GM15510 (cell line): ENCODE data around the gene BRD4.

ENCODE experiments used
- POLR2A ChIP-seq: IDR thresholded peaks from 3 replicates; pipeline ENCODE4 v1.6.1; 2011; ENCODE audit warnings: borderline replicate concordance; ENCODE audit not compliant: insufficient read length; ENCODE audit errors: extremely low read depth

BRD4 gene

DNA sequence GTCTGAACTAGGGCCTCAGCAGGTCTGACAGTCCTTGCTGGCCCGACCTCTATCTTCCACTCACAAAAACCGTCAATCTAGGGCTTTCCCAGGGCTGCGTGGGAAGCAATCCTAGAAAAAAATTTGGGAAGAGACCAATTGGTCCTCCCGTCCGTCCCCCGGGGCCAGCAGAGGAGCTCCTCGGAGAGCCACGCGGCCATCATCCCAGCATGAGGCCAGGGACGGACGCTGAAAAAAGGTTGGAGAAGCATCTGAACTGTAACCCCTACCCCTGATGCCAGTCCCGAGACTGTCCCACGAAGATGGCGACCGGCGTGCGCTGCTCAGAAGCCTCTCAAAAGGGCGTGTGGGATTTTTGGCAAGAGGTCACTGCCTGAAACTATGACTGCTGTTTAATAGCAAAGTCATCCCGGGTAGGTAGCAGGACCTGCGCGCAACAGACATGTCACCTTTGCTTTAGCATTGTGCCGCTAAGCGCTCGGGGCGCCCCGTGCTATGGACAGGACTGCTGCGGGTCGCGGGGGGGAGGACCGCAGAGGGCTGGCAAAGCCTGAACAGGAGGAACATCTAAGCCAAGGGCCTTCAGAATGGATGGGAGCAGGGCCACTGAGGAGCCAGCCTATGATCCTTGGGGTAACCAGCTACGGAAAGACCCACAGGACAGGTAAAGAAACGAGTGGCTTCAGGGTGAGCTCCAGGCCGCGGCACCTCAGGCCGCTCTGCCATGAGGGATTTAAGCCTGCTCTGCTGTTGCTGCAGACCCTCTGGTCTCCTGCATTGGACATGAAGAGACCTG lies 36.7 kb upstream of the BRD4 start:
- TF ChIP-seq POLR2A: no peak

DNA sequence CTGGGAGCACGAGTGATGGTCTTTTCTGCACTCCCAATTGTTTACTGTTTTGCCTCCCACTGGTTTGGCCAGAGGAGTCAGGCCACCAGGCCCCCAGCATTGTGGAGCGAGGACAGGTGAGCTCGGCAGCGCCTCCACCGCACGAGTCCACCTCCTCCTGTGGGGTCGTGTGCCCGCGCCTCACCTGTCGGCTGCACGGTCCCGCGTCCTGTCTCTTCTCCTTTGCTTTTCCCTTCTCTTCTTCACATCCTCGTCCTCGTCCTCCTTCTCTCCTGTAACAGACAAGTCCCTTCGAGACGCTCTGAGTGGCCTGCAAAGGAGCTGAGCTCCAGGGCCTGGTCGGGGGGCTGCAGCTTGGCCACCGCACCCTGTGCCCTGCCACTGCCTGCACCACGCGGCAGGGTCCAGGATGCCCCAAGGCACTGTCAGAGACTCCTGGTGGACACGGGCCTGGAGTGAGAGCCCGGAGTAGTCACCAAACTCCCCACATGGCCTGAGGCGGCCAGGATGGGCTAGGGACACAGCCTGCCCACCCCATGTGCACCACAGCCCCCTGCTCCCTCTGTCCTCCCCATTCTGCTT lies 35.8 kb upstream of the BRD4 start:
- no peak for TF ChIP-seq POLR2A

DNA sequence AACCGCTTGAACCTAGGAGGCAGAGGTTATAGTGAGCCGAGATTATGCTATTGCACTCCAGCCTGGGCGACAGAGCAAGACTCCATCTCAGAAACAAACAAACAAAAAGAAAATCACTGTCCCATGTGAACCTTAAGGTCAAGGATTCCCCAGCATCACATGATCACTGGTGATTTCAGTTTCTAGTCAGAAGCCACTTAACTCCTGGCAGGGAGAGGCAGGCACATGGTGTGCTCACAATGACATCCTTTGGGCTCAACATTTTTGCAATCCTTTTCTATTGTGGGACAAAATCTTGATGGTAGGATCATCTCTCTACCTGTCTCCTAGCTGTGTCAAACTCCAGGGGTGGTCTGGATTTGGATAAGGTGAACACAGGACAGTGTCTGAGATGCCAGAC lies 35.1 kb upstream of the BRD4 start:
- no peak for TF ChIP-seq POLR2A

- TF ChIP-seq POLR2A: no peak
Observed at GRCh38 chr19:15365264-15365663, 32.9 kb upstream of the BRD4 start.

DNA sequence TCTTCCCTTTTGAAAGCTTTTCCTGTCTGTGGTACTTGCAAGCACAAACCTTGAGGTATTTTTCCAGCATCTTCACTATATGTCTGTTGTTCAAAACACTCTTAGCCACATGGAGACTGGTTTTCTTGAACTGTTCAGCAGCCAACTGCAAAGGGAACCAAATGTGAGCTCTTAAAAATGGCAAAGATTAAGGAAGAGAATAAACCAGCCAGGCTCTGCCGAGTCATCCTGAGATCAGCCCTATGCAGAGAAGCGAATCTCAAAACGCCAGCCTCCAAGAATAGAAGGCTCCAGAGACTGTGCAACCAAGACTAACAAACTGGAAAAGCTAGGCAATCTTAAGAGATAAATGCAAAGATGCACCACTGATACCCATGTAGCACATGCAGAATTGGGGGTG lies 26.6 kb upstream of the BRD4 start:
- TF ChIP-seq POLR2A: no peak

DNA sequence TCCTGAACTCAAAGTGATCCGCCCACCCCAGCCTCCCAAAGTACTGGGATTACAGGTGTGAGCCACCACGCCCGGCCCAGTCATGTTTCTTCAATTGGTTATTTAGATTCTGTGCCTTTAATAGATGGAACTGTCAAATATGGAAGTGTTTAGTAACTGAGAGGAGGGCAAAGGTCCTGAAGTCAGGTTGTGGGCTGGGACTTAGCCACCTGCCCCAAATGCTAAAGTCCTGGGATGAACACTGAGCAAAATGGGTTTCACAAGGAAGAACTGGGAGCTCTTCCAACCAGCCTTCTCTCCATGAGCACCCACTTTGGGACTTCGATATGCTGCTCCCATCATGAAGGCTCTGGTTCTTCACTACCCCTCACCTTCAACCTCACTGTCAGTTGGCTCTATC lies 25.6 kb upstream of the BRD4 start:
- TF ChIP-seq POLR2A: no peak

DNA sequence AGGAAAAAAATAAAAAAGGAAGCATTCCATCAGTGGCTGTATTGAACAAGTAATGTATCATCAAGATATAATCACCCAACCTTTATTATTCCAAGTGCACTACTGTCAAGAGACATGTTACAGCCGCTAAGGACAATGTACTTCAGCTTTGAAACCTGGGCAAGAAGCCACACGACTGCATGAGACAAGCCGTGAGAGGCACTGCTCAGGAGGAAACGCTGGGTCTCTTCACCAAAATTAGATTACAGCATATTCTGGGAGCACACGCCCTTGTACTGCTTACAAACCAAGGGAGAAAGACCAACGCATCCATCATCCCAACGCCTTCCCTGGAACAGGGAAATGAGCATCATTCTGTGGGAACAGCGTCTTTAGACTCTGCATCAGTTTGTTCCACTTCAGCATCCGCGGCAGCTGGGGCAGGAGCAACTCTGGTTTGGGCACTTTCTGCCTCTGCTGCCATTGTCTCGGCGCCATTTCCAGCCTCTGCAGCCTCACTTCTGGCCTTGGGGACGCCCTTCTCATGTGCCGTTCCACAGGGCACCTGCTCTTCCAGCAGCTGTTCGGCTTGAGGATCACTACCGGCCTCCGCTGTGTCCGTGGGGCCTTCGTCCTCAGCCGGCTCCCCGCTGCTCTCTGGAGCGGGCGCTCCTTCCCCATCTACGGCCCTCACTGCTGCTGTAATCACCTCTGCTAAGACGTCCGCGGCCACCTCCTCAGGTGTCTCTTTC lies 22.4 kb upstream of the BRD4 start:
- TF ChIP-seq POLR2A: no peak

- TF ChIP-seq POLR2A: no peak
Observed at GRCh38 chr19:15353908-15354307, 21.6 kb upstream of the BRD4 start.

DNA sequence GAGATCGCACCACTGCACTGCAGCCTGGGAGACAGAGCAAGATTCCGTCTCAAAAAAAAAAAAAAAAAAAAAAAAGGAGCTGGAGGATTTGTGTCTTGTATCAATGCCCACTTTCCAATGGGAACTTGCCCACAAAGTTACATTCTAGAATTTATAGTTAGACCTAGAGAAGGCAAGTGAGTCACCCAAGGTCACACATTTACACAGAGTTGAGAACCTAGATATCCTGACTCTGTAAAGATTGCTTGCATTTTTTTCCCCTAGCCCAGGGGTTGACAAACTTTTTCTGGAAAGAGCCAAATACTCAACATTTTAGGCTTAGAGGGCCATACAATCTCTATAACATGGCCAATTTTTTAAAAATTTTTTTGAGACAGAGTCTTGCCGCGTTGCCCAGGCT lies 7.7 kb upstream of the BRD4 start:
- no peak for TF ChIP-seq POLR2A

DNA sequence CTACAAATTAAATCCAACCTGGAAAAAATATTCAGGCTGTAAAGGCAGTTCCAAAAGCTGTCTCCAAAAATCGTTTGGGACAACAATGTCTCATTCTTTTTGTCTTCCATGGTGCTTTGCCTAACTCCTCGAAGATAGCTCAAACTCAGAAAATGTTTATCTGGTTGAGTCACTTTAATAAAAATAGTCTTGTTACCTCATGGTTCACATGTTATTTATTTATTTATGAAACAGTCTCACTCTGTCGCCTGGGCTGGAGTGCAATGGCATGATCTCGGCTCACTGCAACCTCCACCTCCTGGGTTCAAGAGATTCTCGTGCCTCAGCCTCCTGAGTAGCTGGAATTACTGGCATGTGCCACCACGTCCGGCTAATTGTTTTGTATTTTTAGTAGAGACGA lies 4.9 kb upstream of the BRD4 start:
- TF ChIP-seq POLR2A: no peak

DNA sequence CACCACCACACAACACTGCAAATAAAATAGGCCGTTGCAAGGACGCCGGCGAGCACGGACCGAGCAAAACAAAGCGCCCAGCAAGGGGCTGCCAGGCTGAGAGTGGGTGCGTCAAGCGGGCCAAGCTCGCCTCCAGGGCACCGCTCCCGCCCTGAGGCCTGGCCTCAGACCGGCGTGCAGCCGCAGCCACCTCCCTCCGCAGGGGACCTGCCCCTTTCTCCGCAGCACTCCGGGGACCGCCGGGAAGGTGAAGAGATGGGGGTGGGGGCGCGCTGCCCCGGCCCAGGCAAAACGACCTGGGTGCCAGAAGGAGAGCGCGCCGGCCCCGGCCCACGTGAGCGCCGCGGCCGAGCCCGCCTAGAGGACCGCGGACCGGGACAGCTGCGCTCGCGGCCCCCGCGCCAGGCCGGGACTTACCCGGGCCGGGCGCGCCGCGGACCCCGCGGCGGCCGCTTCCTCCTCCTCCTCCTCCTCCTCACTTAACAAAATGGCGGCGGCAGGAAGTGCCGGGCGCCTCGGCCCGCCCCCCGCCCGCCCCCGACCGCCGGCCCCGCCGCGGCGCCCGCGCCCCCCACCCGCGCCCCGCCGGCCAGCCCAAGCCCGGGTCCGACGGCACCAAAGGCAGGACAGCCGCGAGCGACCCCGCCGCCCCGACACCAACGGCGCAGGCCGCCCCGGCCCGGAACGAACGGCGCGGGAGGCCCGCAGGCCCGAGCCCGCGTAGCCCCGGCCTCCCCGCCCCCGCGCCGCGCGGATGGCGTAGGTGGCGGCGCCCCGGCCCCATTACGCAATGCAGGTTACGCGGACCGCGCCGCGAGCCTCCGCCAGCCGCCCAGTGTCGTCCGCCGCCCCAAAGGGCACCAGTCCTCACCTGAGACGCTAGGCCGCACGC lies 674 bp downstream of the BRD4 start:
- TF ChIP-seq POLR2A: no peak

DNA sequence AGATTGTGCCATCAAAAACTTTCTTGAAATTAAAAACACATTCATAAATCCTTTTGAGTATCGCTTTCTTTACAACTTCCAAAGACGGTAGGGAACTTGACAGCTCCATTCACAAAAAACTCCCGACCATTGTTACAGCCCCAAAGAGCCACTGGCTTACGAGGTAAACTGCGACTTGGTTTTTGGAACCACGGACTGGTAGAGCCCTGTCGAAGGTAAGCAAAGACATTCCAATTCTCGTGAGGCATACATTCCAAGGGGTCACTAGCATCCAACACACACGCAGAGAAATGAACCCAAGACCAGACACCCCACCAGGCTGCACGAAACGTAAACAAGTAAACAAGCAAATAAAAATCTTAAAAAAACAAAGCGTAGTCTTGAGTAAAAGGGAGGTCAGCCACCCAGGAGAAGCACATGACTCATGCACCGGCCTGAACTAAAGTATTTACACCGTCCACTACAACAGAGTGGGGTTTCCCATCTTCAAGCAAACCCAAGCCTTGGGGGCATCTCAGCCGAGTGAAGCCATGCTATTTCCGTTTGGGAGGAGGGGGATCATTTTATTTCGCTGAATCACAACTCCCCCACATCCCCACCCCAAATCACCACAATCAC lies 1.4 kb downstream of the BRD4 start:
- no peak for TF ChIP-seq POLR2A

DNA sequence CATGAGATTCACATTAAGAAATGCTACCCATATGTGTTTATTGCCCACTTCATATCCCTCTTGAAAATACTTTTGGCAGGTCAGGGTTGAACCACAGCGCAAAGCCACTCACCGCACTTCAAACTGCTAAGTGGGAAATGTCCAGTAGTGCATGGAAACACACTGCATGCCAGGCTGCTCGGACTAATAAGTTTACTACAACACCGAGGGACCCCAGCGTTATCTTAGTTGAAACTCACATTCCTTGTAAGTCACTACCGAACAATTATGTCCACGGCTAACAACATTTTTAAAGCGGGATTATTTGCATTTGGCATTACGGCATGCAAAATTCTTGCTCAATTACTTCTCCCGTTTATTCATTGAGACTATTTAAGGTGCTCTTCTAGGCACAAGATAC lies 4.0 kb downstream of the BRD4 start:
- no peak for TF ChIP-seq POLR2A

GRCh38 chr19:15324791-15325519 lies 7.4 kb downstream of the BRD4 start:
- TF ChIP-seq POLR2A: no peak

DNA sequence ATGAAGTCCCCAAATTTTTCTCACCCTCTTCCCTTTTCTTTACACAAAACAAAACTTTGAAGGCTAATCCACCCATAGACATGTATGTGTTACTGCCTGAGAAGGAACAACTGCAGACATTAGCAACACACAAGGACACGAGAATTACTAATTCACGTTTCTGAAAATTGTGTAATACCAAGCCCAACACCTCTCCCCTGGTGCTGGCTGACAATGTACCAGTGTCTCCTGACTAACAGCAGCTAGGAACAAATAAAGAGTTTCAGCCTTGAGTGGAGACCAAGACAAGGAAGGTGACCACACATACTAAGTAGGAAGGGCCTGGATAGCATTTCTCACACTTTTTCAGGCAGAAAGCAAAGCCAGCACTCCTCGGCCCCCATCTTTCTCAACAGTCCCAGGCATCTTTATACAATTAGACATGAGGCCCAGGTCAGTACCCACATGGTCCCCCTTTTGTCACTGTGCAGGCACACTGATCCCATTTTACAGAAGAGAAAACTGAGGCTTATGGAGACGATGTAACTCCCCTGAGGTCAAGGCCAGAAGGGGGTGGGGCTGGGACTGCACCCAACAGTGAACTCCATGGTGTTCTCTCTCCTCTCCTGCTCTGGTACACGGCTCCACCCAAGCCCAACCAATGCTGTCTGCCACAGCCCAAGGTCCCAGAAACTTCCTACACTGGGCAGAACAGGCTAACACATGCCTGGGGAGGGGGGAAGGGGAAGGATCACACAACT lies 8.7 kb downstream of the BRD4 start:
- no peak for TF ChIP-seq POLR2A
